ENCODE results near the gene ZBTB11. TPM values are rescaled to one million over a fixed set of nuclear protein-coding genes. Genes with fewer than 3 reads are reported as not detected.

ZBTB11 gene
- total RNA-seq, 1 donor from 2014 or later = 10.3 TPM

GRCh38 chr3:101638261-101638745 is 38.6 kb downstream of the ZBTB11 start:
- no peak for TF ChIP-seq CTCF (IDR thresholded peaks at IDR 0.05; ENCODE audit: borderline replicate concordance)
- no peaks in the 10 kb centered on the region for H3K4me1 ChIP-seq
- DNase-seq = no peak

DNA sequence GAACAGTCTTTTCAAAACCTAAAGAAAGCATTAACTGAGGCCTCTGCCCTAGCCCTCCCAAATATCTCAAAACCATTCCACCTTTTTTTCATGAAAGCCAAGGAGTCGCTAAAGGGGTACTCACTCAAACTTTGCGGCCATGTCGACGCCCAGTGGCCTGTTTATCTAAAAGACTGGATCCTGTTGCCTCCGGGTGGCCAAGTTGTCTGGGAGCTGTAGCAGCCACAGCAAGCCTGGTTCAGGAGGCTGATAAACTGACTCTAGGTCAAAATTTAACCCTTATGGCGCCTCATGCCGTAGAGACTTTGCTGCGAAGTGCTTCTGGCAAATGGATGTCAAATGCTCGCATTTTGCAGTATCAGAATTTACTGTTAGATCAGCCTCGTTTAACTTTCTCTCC is 39.5 kb downstream of the ZBTB11 start:
- Histone ChIP-seq H3K9me3 (replicated peaks) (no peaks in the 10 kb centered on the region), H3K27me3 (ENCODE audit: low read depth) (no peaks in the 10 kb centered on the region), H3K4me1 (no peaks in the 10 kb centered on the region), H3K27ac (replicated peaks) (no peak overlapping the region), H3K36me3 (no peaks in the 10 kb centered on the region), H3K4me3 (no peak overlapping the region)
- intact Hi-C loops (cut with micrococcal nuclease) = no loop called here
- DNase-seq = no peak
- no peak for TF ChIP-seq CTCF (IDR thresholded peaks at IDR 0.05; ENCODE audit: borderline replicate concordance)

More at GRCh38 chr3:101638261-101638745, 38.6 kb downstream of the ZBTB11 start:
- Histone ChIP-seq H3K27me3 (ENCODE audit: low read depth) (no peaks in the 10 kb centered on the region), H3K36me3 (no peaks in the 10 kb centered on the region), H3K9me3 (replicated peaks) (no peaks in the 10 kb centered on the region), H3K4me3 (no peak overlapping the region), H3K27ac (replicated peaks) (no peak overlapping the region)
- intact Hi-C loops (cut with micrococcal nuclease) = no loop called here

DNA sequence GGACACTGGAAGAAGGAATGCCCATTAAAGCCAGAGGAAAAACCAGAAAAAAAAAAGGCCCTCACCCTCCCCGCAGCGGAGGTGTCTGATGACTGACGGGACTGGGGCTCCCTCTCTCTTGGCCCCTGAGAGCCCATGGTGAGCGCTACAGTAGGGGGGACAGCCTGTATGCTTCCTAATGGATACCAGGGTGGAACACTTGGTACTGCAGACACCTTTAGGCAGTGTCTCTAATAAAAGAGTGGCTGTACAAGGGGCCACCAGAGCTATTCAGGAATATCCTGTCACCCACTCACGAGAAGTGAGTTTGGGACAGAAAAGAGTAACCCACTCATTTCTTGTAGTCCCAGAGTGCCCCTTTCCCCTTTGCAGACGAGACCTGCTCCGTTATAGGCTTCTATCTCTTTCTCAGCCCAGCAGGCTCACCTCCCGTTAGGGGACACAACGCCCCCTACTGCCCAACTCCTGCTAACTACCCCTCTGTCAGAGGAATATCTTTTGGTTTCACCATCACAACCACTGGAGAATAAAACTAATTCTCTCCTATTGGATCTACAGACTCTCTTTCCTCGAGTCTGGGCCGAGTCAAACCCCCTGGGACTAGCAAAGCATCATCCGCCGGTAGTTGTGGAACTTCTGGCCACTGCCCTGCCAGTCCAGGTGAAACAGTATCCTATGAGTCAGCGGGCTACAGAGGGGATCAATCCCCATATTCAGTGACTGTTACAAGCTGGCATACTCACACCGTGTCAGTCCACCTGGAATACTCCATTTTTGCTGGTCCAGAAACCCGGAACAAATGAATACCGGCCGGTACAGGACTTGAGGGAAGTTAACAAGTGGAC is 40.8 kb downstream of the ZBTB11 start:
- Histone ChIP-seq H3K9me3 (replicated peaks) (no peaks in the 10 kb centered on the region), H3K27me3 (ENCODE audit: low read depth) (no peaks in the 10 kb centered on the region), H3K4me3 (no peak overlapping the region), H3K4me1 (no peaks in the 10 kb centered on the region), H3K36me3 (no peaks in the 10 kb centered on the region), H3K27ac (replicated peaks) (no peak overlapping the region)
- DNase-seq = peak; percentile 49
- intact Hi-C loops (cut with micrococcal nuclease) = no loop called here
- peak; percentile 75 for TF ChIP-seq CTCF (IDR thresholded peaks at IDR 0.05; ENCODE audit: borderline replicate concordance)

DNA sequence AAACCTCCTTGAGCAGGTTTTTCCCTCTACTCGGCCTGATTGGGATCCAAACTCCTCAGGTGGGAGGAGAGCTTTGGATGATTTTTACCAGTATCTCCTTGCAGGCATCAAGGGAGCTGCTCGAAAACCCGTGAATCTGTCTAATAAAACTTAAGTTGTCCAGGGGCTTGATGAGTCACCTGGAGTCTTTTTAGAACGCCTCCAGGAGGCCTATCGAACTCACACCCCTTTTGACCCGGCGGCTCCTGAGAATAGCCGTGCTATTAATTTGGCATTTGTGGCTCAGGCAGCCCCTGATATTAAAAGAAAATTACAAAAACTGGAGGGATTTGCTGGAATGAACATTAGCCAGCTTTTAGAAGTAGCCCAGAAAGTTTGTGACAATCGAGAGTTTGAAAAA is 41.6 kb downstream of the ZBTB11 start:
- TF ChIP-seq CTCF (IDR thresholded peaks at IDR 0.05; ENCODE audit: borderline replicate concordance) = no peak
- H3K4me3 ChIP-seq = no peak overlapping the region
- intact Hi-C loops (cut with micrococcal nuclease) = no loop called here
- H3K9me3 ChIP-seq (replicated peaks) = no peaks in the 10 kb centered on the region
- no peaks in the 10 kb centered on the region for H3K4me1 ChIP-seq
- DNase-seq = no peak
- no peaks in the 10 kb centered on the region for H3K36me3 ChIP-seq
- no peak overlapping the region for H3K27ac ChIP-seq (replicated peaks)
- no peaks in the 10 kb centered on the region for H3K27me3 ChIP-seq (ENCODE audit: low read depth)

DNA sequence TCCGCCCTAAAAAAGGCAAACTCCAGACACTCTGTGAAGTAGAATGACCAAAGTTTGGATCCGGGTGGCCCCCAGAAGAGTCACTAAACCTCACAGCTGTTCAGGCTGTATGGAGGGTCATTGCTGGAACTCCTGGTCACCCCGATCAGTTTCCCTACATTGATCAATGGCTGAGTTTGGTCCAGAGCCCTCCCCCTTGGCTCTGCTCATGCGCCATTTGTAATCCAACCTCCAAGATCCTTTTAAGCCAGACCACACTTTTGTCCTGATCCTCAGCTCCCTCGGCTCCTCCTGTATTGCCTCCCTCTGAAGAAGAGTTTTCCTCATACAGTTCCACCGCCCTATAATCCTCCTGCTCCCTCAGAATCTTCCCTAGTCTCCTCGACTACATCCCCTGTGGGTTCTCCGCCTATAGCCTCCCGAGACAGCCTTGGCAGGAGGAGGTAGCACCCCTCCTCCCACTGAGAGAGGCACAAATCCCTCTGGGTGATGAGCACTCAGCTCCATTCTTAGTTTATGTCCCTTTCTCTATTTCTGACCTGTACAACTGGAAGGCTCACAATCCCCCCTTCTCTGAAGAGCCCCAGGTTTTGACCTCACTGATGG is 42.2 kb downstream of the ZBTB11 start:
- Histone ChIP-seq H3K9me3 (replicated peaks) (no peaks in the 10 kb centered on the region), H3K27ac (replicated peaks) (no peak overlapping the region), H3K36me3 (no peaks in the 10 kb centered on the region), H3K4me1 (no peaks in the 10 kb centered on the region), H3K27me3 (ENCODE audit: low read depth) (no peaks in the 10 kb centered on the region), H3K4me3 (no peak overlapping the region)
- no peak for DNase-seq
- TF ChIP-seq CTCF (IDR thresholded peaks at IDR 0.05; ENCODE audit: borderline replicate concordance) = no peak
- intact Hi-C loops (cut with micrococcal nuclease) = no loop called here
